Naive B cell (primary cell): Measurements from ENCODE around the gene RAB11FIP4. TPM values are rescaled to one million over a fixed set of nuclear protein-coding genes. Genes with fewer than 3 reads are reported as not detected.

ENCODE experiments used
- ATAC-seq, 2 donors: fragments of 150-1000 bp; cut with Tn5 transposase; 2 replicates each; pipeline ENCODE4 v1.10.0; 2021; ENCODE audit warnings: low read depth in 2 of 2, mild to moderate bottlenecking in 2 of 2, moderate library complexity in 2 of 2
- DNase-seq: peaks from one replicate; pipeline ENCODE4 v3.0.0; 2022
- H3K27ac Mint-ChIP-seq, 6 donors: one replicate each; pipeline ENCODE4 v1.8.0; 2020 to 2022; ENCODE audit warnings: mild to moderate bottlenecking in 6 of 6, mixed read lengths in 6 of 6, moderate library complexity in 5 of 6, inconsistent platforms in 2 of 6
- H3K27me3 Mint-ChIP-seq, 3 donors: one replicate each; pipeline ENCODE4 v1.8.0; 2021 to 2022; ENCODE audit warnings: mixed read lengths in 3 of 3, mild to moderate bottlenecking in 1 of 3
- H3K36me3 Mint-ChIP-seq, 2 donors: one replicate each; pipeline ENCODE4 v1.8.0; 2020 to 2022; ENCODE audit warnings: mixed read lengths in 2 of 2, inconsistent platforms in 1 of 2, mild to moderate bottlenecking in 1 of 2
- H3K4me1 Mint-ChIP-seq, 3 donors: one replicate each; pipeline ENCODE4 v1.8.0; 2020 to 2022; ENCODE audit warnings: mixed read lengths in 3 of 3, inconsistent platforms in 1 of 3, mild to moderate bottlenecking in 1 of 3, moderate library complexity in 1 of 3
- H3K4me3 Mint-ChIP-seq, 8 donors: one replicate each; pipeline ENCODE4 v1.8.0; 2020 to 2022; ENCODE audit warnings: mild to moderate bottlenecking in 8 of 8, mixed read lengths in 8 of 8, moderate library complexity in 8 of 8, inconsistent platforms in 2 of 8
- H3K9me3 Mint-ChIP-seq, 7 donors: one replicate each; pipeline ENCODE4 v1.8.0; 2020 to 2022; ENCODE audit warnings: mixed read lengths in 7 of 7, mild to moderate bottlenecking in 5 of 7, inconsistent platforms in 2 of 7, moderate library complexity in 1 of 7
- polyA plus RNA-seq, 6 donors: library from polyadenylated mRNA; unstranded; fragments of 300-500 nt; fragmentation: Illumina TruSeq; gene quantifications; one replicate each; pipeline ENCODE4 v1.2.3, GENCODE V29; 2021; ENCODE audit warnings: low read depth in 6 of 6

RAB11FIP4 gene
- polyA plus RNA-seq, 6 donors from 2014 or later: 7.3 to 29.7 (median 20.8) TPM

DNA sequence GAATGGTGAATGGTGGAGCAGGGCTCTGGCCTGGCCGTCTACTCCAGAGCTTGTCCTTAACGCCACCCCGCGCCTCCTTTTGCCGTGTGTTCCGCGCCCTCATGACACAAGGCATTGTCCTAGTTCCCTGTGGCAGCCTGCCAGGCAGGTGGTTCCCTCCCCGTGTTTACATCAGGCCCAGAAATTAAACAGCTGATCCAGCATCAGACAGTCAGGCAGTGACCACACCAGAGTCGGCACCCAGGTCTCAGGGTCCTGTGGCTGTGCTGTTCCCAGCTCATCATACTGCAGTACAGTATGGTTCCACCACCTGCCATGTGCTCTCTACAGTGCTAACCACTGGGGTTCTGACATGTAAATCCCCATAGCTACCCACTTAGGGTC, 119.7 kb downstream of the RAB11FIP4 start:
- Mint-ChIP-seq H3K9me3 (no peaks in the 10 kb centered on the region), H3K4me1 (peaks cover 44 to 77% (median 68%) of the 10 kb centered on the region in 3 donors), H3K4me3 (peak overlapping the region; percentile 16 to 96 (median 90)), H3K27ac (peak overlapping the region in 3 of 6 donors; percentile 63 to 93 (median 92)), H3K27me3 (no peaks in the 10 kb centered on the region), H3K36me3 (no peaks in the 10 kb centered on the region)
- ATAC-seq: no peak
- no peak for DNase-seq

DNA sequence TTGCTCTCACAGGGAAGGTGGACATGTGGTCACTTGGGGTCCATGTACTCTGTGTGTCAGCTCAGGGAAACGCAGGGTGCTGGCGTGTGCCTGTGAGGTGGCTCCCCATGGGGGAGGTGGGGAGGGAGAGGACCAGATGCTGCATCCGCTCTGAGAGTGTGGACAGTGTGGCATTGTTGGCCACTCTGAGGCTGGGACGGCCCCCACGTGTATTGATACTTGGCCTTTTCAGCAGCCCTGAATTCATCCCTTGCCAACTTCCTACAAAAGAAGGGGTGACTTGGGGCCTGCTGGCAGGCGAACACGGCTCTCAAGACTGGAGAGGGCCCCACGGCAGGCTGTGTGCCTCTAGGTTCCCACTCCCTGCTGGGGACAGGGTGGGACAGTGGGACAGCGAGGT, 120.1 kb downstream of the RAB11FIP4 start:
- Mint-ChIP-seq H3K27me3 (no peaks in the 10 kb centered on the region), H3K27ac (peak overlapping the region in 3 of 6 donors; percentile 63 to 93 (median 92)), H3K36me3 (no peaks in the 10 kb centered on the region), H3K4me3 (peak overlapping the region in 3 of 8 donors; percentile 42 to 94 (median 91)), H3K9me3 (no peaks in the 10 kb centered on the region), H3K4me1 (peaks cover 40 to 76% (median 64%) of the 10 kb centered on the region in 3 donors)
- no peak for ATAC-seq
- no peak for DNase-seq

DNA sequence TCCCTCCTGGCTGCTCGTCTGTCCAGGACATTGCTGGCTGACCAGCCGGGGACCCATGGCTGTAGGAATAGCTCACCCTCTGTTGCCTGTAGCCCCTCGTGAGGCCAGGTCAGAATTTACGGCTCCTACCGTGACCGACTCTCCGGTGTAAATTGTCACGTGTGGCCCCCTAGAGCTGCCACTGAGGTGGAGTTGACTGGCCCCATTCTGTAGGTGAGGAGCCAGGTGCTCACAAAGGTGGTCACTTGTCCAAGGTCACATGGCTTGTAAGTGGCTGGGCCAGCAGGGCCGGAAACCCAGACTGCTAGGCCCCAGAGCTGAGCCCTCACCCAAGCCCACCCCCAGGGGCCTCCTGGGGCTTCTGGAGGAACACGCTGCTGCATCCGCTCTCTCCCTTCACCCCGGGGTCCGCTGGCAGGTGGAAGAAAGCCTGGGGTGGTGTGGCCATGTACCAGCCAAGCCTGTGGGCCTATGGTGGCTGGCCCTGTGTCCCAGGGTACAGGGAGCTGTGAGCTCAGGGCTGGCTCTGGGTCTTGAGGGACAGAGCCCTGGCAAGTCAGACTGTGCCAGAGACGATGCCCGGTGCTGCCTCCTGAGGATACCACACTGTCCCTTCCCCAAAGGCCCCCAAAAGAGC, 120.7 kb downstream of the RAB11FIP4 start:
- no peak overlapping the region for H3K27ac Mint-ChIP-seq
- H3K4me3 Mint-ChIP-seq: peak overlapping the region in 1 of 8 donors; percentile 38
- DNase-seq (no peak), ATAC-seq (no peak)
- H3K4me1 Mint-ChIP-seq: peaks cover 39 to 73% (median 58%) of the 10 kb centered on the region in 3 donors
- H3K9me3 Mint-ChIP-seq: no peaks in the 10 kb centered on the region
- no peaks in the 10 kb centered on the region for H3K27me3 Mint-ChIP-seq
- no peaks in the 10 kb centered on the region for H3K36me3 Mint-ChIP-seq

DNA sequence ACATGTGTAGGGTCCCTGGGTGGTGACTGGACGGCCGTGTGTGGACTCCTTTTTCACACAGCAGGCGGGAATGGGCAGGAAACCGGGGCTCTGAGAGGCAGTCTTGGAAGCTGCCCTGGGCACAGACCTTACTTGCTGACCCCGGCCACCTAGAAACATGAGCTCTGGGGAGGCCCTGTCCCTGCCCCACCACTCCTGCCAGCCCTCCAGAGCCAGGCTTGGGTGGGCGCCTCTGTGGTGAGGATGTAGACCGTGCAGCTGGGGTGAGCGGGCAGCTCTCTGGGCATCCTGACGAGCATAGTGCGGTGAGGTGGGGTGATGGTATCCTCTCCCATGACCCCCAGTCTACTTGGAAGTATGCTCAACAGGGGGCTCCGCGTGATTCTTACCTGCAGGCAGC, 121.3 kb downstream of the RAB11FIP4 start:
- H3K27ac Mint-ChIP-seq: peak overlapping the region in 1 of 6 donors; percentile 47

GRCh38 chr17:31513731-31514427, 122.4 kb downstream of the RAB11FIP4 start:
- Mint-ChIP-seq H3K36me3 (no peaks in the 10 kb centered on the region), H3K4me1 (peaks cover 27 to 65% (median 43%) of the 10 kb centered on the region in 3 donors), H3K27ac (peak overlapping the region in 4 of 6 donors; percentile 15 to 80 (median 60)), H3K4me3 (no peak overlapping the region), H3K9me3 (no peaks in the 10 kb centered on the region), H3K27me3 (no peaks in the 10 kb centered on the region)
- ATAC-seq (no peak), DNase-seq (no peak)

More for the DNA sequence above, 121.3 kb downstream of the RAB11FIP4 start:
- H3K4me1 Mint-ChIP-seq: peaks cover 37 to 75% (median 53%) of the 10 kb centered on the region in 3 donors
- no peaks in the 10 kb centered on the region for H3K36me3 Mint-ChIP-seq
- H3K27me3 Mint-ChIP-seq: no peaks in the 10 kb centered on the region
- DNase-seq (no peak), ATAC-seq (no peak)
- no peak overlapping the region for H3K4me3 Mint-ChIP-seq
- H3K9me3 Mint-ChIP-seq: no peaks in the 10 kb centered on the region

- ATAC-seq: no peak
- Mint-ChIP-seq H3K9me3 (no peaks in the 10 kb centered on the region), H3K36me3 (peaks cover 0 to 3% of the 10 kb centered on the region in 2 donors), H3K4me1 (peaks cover 13 to 52% (median 29%) of the 10 kb centered on the region in 3 donors), H3K4me3 (no peak overlapping the region), H3K27ac (peak overlapping the region in 3 of 6 donors; percentile 15 to 84 (median 39)), H3K27me3 (no peaks in the 10 kb centered on the region)
- no peak for DNase-seq
Observed at GRCh38 chr17:31515267-31515666, 123.8 kb downstream of the RAB11FIP4 start.

GRCh38 chr17:31517524-31517923, 126.0 kb downstream of the RAB11FIP4 start:
- DNase-seq: no peak
- Mint-ChIP-seq H3K36me3 (peaks cover 2 to 3% of the 10 kb centered on the region in 2 donors), H3K9me3 (no peaks in the 10 kb centered on the region), H3K4me1 (peaks cover 7 to 36% (median 17%) of the 10 kb centered on the region in 3 donors), H3K27me3 (no peaks in the 10 kb centered on the region), H3K4me3 (no peak overlapping the region), H3K27ac (peak overlapping the region in 1 of 6 donors; percentile 72)
- no peak for ATAC-seq

DNA sequence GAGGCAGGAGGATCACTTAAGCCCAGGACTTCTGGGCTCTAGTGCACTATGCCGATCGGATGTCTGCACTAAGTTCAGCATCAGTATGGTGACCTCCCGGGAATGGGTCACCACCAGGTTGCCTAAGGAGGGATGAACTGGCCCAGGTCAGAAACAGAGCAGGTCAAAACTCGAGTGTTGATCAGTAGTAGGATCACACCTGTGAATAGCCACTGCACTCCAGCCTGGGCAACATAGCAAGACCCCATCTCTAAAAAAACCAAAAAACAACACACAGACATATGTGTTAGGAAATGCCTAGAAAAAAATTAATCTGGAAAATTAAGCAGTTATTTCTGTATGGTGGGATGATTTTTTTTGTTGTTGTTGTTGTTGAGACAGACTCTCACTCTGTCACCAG, 127.0 kb downstream of the RAB11FIP4 start:
- Mint-ChIP-seq H3K9me3 (peaks cover 0 to 1% (median 0%) of the 10 kb centered on the region in 7 donors), H3K36me3 (peaks cover 3 to 5% of the 10 kb centered on the region in 2 donors), H3K4me1 (peaks cover 7 to 33% (median 13%) of the 10 kb centered on the region in 3 donors), H3K27ac (no peak overlapping the region), H3K4me3 (no peak overlapping the region), H3K27me3 (no peaks in the 10 kb centered on the region)
- no peak for ATAC-seq
- no peak for DNase-seq

DNA sequence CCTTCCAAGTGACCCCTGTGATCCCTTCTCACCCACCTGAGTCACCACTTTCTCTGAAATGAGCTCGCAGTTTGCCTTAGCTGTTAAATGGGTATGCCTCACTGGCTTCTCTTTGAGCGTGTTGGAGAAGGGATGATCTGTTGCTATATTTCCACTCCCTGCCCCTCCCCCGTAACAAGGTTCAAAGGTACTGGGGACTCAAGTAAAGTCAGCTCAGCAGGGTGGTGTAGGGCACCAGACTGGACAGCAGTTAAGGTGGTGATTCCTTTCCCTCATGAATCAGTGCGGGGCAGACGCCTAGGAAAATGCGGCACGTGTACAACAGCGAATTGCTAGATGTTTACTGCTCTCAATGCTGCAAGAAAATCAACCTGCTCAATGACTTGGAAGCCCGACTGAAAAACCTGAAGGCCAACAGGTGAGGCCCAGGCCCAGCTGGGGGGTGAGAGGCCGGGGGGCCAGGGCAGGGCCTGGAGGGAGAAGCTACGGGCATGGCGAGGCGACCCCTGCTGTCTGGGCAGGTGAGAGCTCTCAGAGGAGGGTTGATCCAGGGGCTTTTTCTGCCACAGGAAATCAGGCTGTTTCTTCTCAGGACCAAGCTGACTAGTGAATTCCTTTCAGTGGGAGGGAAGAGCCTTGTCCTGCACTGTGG, 130.3 kb downstream of the RAB11FIP4 start:
- Mint-ChIP-seq H3K27me3 (no peaks in the 10 kb centered on the region), H3K4me1 (peaks cover 0 to 10% (median 3%) of the 10 kb centered on the region in 3 donors), H3K9me3 (peaks cover 0 to 4% (median 0%) of the 10 kb centered on the region in 7 donors), H3K36me3 (peaks cover 3 to 5% of the 10 kb centered on the region in 2 donors), H3K4me3 (no peak overlapping the region), H3K27ac (no peak overlapping the region)
- ATAC-seq: no peak
- no peak for DNase-seq

- peaks cover 0 to 4% (median 0%) of the 10 kb centered on the region in 7 donors for H3K9me3 Mint-ChIP-seq
- H3K36me3 Mint-ChIP-seq: peaks cover 3 to 5% of the 10 kb centered on the region in 2 donors
- H3K27ac Mint-ChIP-seq: no peak overlapping the region
Observed at GRCh38 chr17:31522284-31522931, 130.9 kb downstream of the RAB11FIP4 start.

DNA sequence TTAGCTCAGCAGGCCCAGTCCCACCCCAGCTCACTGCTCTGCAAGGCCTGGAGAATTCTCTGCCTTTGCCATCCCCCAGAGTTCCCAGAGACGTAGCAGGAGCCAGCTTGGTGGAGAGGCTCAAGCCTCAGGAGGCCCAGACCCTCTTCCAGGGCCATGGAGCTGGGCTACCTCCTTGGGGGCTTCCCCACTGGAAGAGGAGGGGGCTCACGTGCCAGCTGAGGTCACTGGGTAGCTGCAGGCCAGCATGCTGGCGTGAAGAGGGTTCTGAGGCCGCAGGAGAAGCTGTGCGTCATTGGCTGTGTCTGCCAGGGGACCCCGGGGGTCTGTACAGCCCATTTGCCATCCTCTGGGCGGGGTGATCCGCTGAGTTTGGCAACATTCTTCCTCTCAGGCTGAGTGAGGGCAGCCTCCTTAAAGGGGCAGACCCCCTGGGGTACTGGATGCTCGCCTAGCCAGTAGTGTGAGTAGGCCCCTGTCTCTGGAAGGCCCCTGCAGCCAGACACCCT, 131.6 kb downstream of the RAB11FIP4 start:
- Mint-ChIP-seq H3K27ac (no peak overlapping the region), H3K27me3 (no peaks in the 10 kb centered on the region), H3K4me3 (peak overlapping the region in 1 of 8 donors; percentile 15), H3K4me1 (peaks cover 0 to 3% (median 2%) of the 10 kb centered on the region in 3 donors), H3K9me3 (peaks cover 0 to 4% (median 0%) of the 10 kb centered on the region in 7 donors), H3K36me3 (peaks cover 3 to 5% of the 10 kb centered on the region in 2 donors)
- ATAC-seq (no peak), DNase-seq (no peak)

More at GRCh38 chr17:31522284-31522931, 130.9 kb downstream of the RAB11FIP4 start:
- Mint-ChIP-seq H3K4me3 (no peak overlapping the region), H3K27me3 (no peaks in the 10 kb centered on the region), H3K4me1 (peaks cover 0 to 7% (median 3%) of the 10 kb centered on the region in 3 donors)
- no peak for ATAC-seq
- no peak for DNase-seq

DNA sequence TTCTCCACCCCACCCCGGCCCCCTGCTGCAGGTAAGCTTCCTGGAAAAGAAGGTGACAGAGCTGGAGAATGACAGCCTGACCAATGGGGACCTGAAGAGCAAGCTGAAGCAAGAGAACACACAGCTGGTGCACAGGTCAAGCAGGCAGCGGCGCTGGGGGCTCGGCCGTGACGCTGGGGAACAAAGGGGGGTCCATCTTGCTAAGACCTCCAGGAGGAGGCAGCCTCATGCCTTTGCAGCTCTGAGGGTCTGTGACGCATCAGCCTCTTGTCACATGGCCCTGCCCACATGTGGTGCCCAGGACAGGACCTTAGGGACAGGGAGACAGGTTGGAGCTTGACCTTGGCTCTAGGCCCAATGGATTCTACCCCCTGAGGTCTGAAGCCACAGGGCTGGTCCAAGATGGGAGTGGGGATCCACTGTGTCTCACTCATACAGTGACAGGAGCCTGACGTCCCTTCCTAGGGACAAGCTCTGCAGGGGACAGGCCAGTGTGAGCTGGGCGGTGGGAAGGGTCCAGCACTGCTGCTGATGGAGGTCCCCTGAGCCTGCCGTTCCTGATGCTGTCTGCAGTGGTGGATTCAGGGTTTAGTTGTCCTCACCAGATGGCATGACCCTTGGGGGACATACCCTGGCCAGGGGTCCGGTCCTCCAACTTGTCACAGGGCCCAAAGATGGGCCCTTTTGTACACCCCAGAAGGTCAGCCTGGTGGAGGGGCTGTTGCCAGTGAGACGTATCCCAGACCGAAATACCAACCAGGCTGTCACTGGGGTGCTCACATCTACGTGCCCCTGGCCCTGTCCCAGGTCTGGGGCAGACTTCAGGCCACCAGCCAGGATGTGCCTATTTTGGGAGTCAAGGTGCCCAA, 132.6 kb downstream of the RAB11FIP4 start:
- Mint-ChIP-seq H3K9me3 (peaks cover 0 to 4% (median 0%) of the 10 kb centered on the region in 7 donors), H3K4me1 (peaks cover 0 to 3% (median 2%) of the 10 kb centered on the region in 3 donors), H3K27me3 (no peaks in the 10 kb centered on the region), H3K36me3 (peaks cover 3 to 5% of the 10 kb centered on the region in 2 donors), H3K4me3 (no peak overlapping the region), H3K27ac (peak overlapping the region in 2 of 6 donors; percentile 74 to 83)
- no peak for DNase-seq
- no peak for ATAC-seq
